GM12892 (cell line): ENCODE results near the gene TRIOBP. TPM values are rescaled to one million over a fixed set of nuclear protein-coding genes. Genes with fewer than 3 reads are reported as not detected.
A peak's percentile ranks its signal among the peaks of the same experiment; 100 is the strongest.
"Not testable (repeated sequence)": the region's sequence is repeated elsewhere in the genome, so short reads cannot be mapped to it uniquely, and the experiment has no call there.

Source experiments
- DNase-seq: peaks from one replicate; pipeline ENCODE4 v3.0.0; 2011; ENCODE audit not compliant: insufficient read length
- FAIRE-seq: peaks from 2 replicates; lab custom pipeline; 2011; peaks lifted over from hg19 to GRCh38; lab: Jason Lieb, UNC
- POLR2A ChIP-seq: IDR thresholded peaks from 2 replicates; pipeline ENCODE4 v1.6.1; 2011; ENCODE audit warnings: low read depth, low read length, control low read depth
- POLR2AphosphoS5 ChIP-seq: IDR thresholded peaks from 2 replicates; pipeline ENCODE4 v1.6.1; 2011; ENCODE audit warnings: low read depth, low read length, control low read depth
- TAF1 ChIP-seq: IDR thresholded peaks from 2 replicates; pipeline ENCODE4 v1.6.1; 2011; ENCODE audit warnings: low read depth, mild to moderate bottlenecking, control low read depth, low read length, borderline replicate concordance
- polyA plus RNA-seq: library from polyadenylated mRNA; unstranded; fragments of >200 nt; gene quantifications from one replicate; pipeline ENCODE4 v1.2.1, GENCODE V29; 2012; ENCODE audit warnings: missing spikeins, inconsistent platforms; ENCODE audit not compliant: missing spikeins

The TRIOBP gene
- 9.2 TPM for polyA plus RNA-seq

- TF ChIP-seq POLR2AphosphoS5 (no peak), TAF1 (no peak), POLR2A (no peak)
- FAIRE-seq: no peak
- peak; percentile 46 for DNase-seq
These were observed at the start of gene TRIOBP for GRCh38 chr22:37696657-37697537. TRIOBP (plus strand) TSS chr22:37697048; CDS start chr22:37701366, 4,318 bp downstream.

GRCh38 chr22:37647317-37647716, 49.5 kb upstream of the TRIOBP start:
- FAIRE-seq: no peak
- TF ChIP-seq TAF1 (no peak), POLR2AphosphoS5 (no peak), POLR2A (no peak)
- no peak for DNase-seq

- FAIRE-seq: no peak
- TF ChIP-seq TAF1: no peak
- TF ChIP-seq POLR2A: no peak
- no peak for TF ChIP-seq POLR2AphosphoS5
- no peak for DNase-seq
These were observed 48.9 kb upstream of the TRIOBP start for GRCh38 chr22:37647928-37648327.

- no peak for FAIRE-seq
- TF ChIP-seq TAF1 (no peak), POLR2A (no peak), POLR2AphosphoS5 (no peak)
- DNase-seq: no peak
These were observed 46.2 kb upstream of the TRIOBP start for GRCh38 chr22:37650463-37651136.

GRCh38 chr22:37654563-37655251, 42.1 kb upstream of the TRIOBP start:
- TF ChIP-seq POLR2A (no peak), TAF1 (no peak), POLR2AphosphoS5 (no peak)
- no peak for DNase-seq
- FAIRE-seq: no peak

GRCh38 chr22:37655252-37655563, 41.6 kb upstream of the TRIOBP start:
- no peak for DNase-seq
- no peak for FAIRE-seq
- TF ChIP-seq POLR2AphosphoS5 (no peak), TAF1 (no peak), POLR2A (no peak)

GRCh38 chr22:37656583-37656982, 40.3 kb upstream of the TRIOBP start:
- DNase-seq, FAIRE-seq: not testable (repeated sequence)

GRCh38 chr22:37657590-37658132, 39.2 kb upstream of the TRIOBP start:
- DNase-seq: no peak
- peak; percentile 68 for FAIRE-seq

GRCh38 chr22:37658133-37659065, 38.4 kb upstream of the TRIOBP start, which contains the start of gene PDXP:
PDXP (plus strand) TSS chr22:37658723; CDS start chr22:37658783, 60 bp downstream.
- TF ChIP-seq TAF1: no peak; the same call in 1 of the 2 replicates
- TF ChIP-seq POLR2AphosphoS5: peak; percentile 24
- TF ChIP-seq POLR2A: peak; percentile 72
- FAIRE-seq (peak; percentile 100), DNase-seq (peak; percentile 98)

More at GRCh38 chr22:37657590-37658132, 39.2 kb upstream of the TRIOBP start:
- TF ChIP-seq POLR2AphosphoS5 (peak; percentile 81), POLR2A (no peak; the same call in none of the 2 replicates)

GRCh38 chr22:37659066-37659896, 37.6 kb upstream of the TRIOBP start:
- TF ChIP-seq POLR2AphosphoS5 (no peak), POLR2A (no peak), TAF1 (no peak)
- no peak for DNase-seq
- FAIRE-seq: peak; percentile 94
